MCF 10A (cell line): Measurements from ENCODE around the gene C17orf100. TPM values are rescaled to one million over a fixed set of nuclear protein-coding genes. Genes with fewer than 3 reads are reported as not detected.

Source experiments
- Bru-seq: library from RNA; stranded (reverse); fragments of 400-500 nt; gene quantifications from one replicate; lab custom pipeline; 2021; lab: Mats Ljungman, UMichigan
- BruChase-seq, 2 experiments: library from RNA; stranded (reverse); fragments of 400-500 nt; gene quantifications; one replicate each; lab custom pipeline; 2021; lab: Mats Ljungman, UMichigan
- BruUV-seq: library from RNA; stranded (reverse); fragments of 400-500 nt; replicated peaks from 2 replicates; lab custom pipeline; 2021; lab: Mats Ljungman, UMichigan
- CTCF ChIA-PET: fragments of 300-600 bp; sonication (Branson Sonifier 250); formaldehyde crosslinking; extraction: SDS; loops from one replicate; lab custom pipeline; 2021; ENCODE audit warnings: antibody characterized with exemption, inconsistent platforms; lab: Yijun Ruan, JAX
- POLR2A ChIA-PET: fragments of 300-600, 350-650 bp; sonication (Branson Sonifier 250); formaldehyde crosslinking; extraction: SDS; loops from one replicate; lab custom pipeline; 2020; ENCODE audit warnings: antibody characterized with exemption, inconsistent platforms; lab: Yijun Ruan, JAX
- DNase-seq: peaks from one replicate; pipeline ENCODE4 v3.0.0-alpha.2; 2018; ENCODE audit not compliant: unreplicated experiment
- H3K27ac Mint-ChIP-seq: one replicate; pipeline ENCODE4 v1.8.0; 2022; ENCODE audit warnings: mild to moderate bottlenecking, low read depth, mixed read lengths; ENCODE audit not compliant: unreplicated experiment
- H3K27me3 Mint-ChIP-seq: one replicate; pipeline ENCODE4 v1.8.0; 2022; ENCODE audit warnings: mixed read lengths; ENCODE audit not compliant: insufficient read depth, unreplicated experiment
- H3K36me3 Mint-ChIP-seq: one replicate; pipeline ENCODE4 v1.8.0; 2022; ENCODE audit warnings: mild to moderate bottlenecking, moderate library complexity, mixed read lengths; ENCODE audit not compliant: insufficient read depth, unreplicated experiment
- H3K4me1 Mint-ChIP-seq: one replicate; pipeline ENCODE4 v1.8.0; 2022; ENCODE audit warnings: mixed read lengths; ENCODE audit not compliant: insufficient read depth, unreplicated experiment
- H3K4me3 Mint-ChIP-seq: one replicate; pipeline ENCODE4 v1.8.0; 2022; ENCODE audit warnings: mild to moderate bottlenecking, moderate library complexity, mixed read lengths; ENCODE audit not compliant: unreplicated experiment
- H3K9me3 Mint-ChIP-seq: one replicate; pipeline ENCODE4 v1.8.0; 2022; ENCODE audit warnings: mixed read lengths; ENCODE audit not compliant: unreplicated experiment
- CTCF ChIP-seq: fragments of 200-600 bp; IDR thresholded peaks from one replicate; pipeline ENCODE4 v1.8.0; 2022; ENCODE audit warnings: antibody characterized with exemption, mild to moderate bottlenecking; ENCODE audit not compliant: unreplicated experiment
- intact Hi-C: fragments of 100-400 bp; cut with micrococcal nuclease; formaldehyde crosslinking; loops from 2 replicates; pipeline ENCODE4 v1.14.1; 2022
- long read RNA-seq: library from polyadenylated mRNA; stranded (forward); transcript quantifications from one replicate; pipeline ENCODE4 v2.0.0, GENCODE V29; 2022
- total RNA-seq: library from RNA; stranded (reverse); gene quantifications from 2 replicates; pipeline ENCODE4 v1.2.3, GENCODE V29; 2022

C17orf100 gene
- total RNA-seq (1.4 and 1.7 TPM in 2 replicates), Bru-seq, nascent RNA (percentile 53 among the genes with signal in this experiment), BruChase-seq, experiment 1, labeled RNA remaining after a 6-hour chase (percentile 41 among the genes with signal in this experiment), BruChase-seq, experiment 2, labeled RNA remaining after a 2-hour chase (percentile 61 among the genes with signal in this experiment)
- long read RNA-seq, partial matches to known transcripts: 0 of 1 reads
- long read RNA-seq, other reads (novel, unspliced or antisense): 0 of 1 reads

GRCh38 chr17:6651354-6651918 lies at the start of gene C17orf100, which contains the start of gene MED31:
C17orf100 (plus strand) TSS chr17:6651762; CDS start chr17:6651914, 152 bp downstream.
MED31 (minus strand) TSS chr17:6651605; CDS start chr17:6651528, 77 bp downstream.
- peaks cover 40% of the 10 kb centered on the region for H3K4me1 Mint-ChIP-seq
- TF ChIP-seq CTCF: no peak
- ChIA-PET POLR2A (interaction anchor here (0.6 to 3.4 kb wide), 8 partner anchors 10 to 1638 kb away, joined by 3 to 57 read pairs (median 4); partner anchors contain the start of genes KIAA0753 and TXNDC17), CTCF (interaction anchor here (0.6 to 1.3 kb wide), 2 partner anchors 179 to 507 kb away, joined by 3 to 4 read pairs; no protein-coding TSS in a partner anchor)
- H3K27me3 Mint-ChIP-seq: peaks cover 6% of the 10 kb centered on the region
- H3K36me3 Mint-ChIP-seq: peaks cover 29% of the 10 kb centered on the region
- H3K9me3 Mint-ChIP-seq: peaks cover 7% of the 10 kb centered on the region
- BruUV-seq: no TSS peak
- intact Hi-C loops: no loop called here
- peak within 1 kb of the TSS; percentile 87 for H3K4me3 Mint-ChIP-seq
- DNase-seq: peak; percentile 91
- peak within 1 kb of the TSS; percentile 94 for H3K27ac Mint-ChIP-seq

GRCh38 chr17:6602141-6602540 lies 49.4 kb upstream of the C17orf100 start:
- intact Hi-C loops: no loop called here
- TF ChIP-seq CTCF: no peak
- POLR2A ChIA-PET: no interaction called here
- CTCF ChIA-PET: no interaction called here
- peak overlapping the region; percentile 50 for H3K27ac Mint-ChIP-seq
- H3K27me3 Mint-ChIP-seq: no peaks in the 10 kb centered on the region
- no peak for DNase-seq
- peaks cover 66% of the 10 kb centered on the region for H3K36me3 Mint-ChIP-seq
- H3K9me3 Mint-ChIP-seq: no peaks in the 10 kb centered on the region
- no TSS peak for BruUV-seq
- no peak overlapping the region for H3K4me3 Mint-ChIP-seq
- H3K4me1 Mint-ChIP-seq: no peaks in the 10 kb centered on the region

- ChIA-PET CTCF (no interaction called here), POLR2A (interaction anchor here (0.8 kb wide), 1 partner anchor 13 kb away, joined by 4 read pairs; no protein-coding TSS in a partner anchor)
- intact Hi-C loops: no loop called here
- H3K4me1 Mint-ChIP-seq: peaks cover 6% of the 10 kb centered on the region
- H3K9me3 Mint-ChIP-seq: no peaks in the 10 kb centered on the region
- no peaks in the 10 kb centered on the region for H3K27me3 Mint-ChIP-seq
- no peak for DNase-seq
- no peak overlapping the region for H3K4me3 Mint-ChIP-seq
- H3K27ac Mint-ChIP-seq: no peak overlapping the region
- H3K36me3 Mint-ChIP-seq: peaks cover 69% of the 10 kb centered on the region
- TF ChIP-seq CTCF: no peak
- no TSS peak for BruUV-seq
Measured at GRCh38 chr17:6603744-6604325, 47.7 kb upstream of the C17orf100 start.

GRCh38 chr17:6605142-6605541 lies 46.4 kb upstream of the C17orf100 start:
- H3K27ac Mint-ChIP-seq: no peak overlapping the region

More at GRCh38 chr17:6605142-6605541, 46.4 kb upstream of the C17orf100 start:
- ChIA-PET CTCF (no interaction called here), POLR2A (interaction anchor here (1.2 kb wide), 1 partner anchor 27 kb away, joined by 4 read pairs; no protein-coding TSS in a partner anchor)
- H3K4me3 Mint-ChIP-seq: no peak overlapping the region
- intact Hi-C loops: no loop called here
- H3K27me3 Mint-ChIP-seq: no peaks in the 10 kb centered on the region
- no peak for TF ChIP-seq CTCF
- H3K36me3 Mint-ChIP-seq: peaks cover 81% of the 10 kb centered on the region
- H3K4me1 Mint-ChIP-seq: peaks cover 11% of the 10 kb centered on the region
- DNase-seq: no peak
- no TSS peak for BruUV-seq
- H3K9me3 Mint-ChIP-seq: no peaks in the 10 kb centered on the region
